HG03354 (cell line): Measurements from ENCODE around the gene ITLN2.
"Not testable (repeated sequence)": the region's sequence is repeated elsewhere in the genome, so short reads cannot be mapped to it uniquely, and the experiment has no call there.

Source experiments
- ATAC-seq: cut with Tn5 transposase; IDR thresholded peaks from one replicate; pipeline ENCODE4 v1.9.1; 2021; ENCODE audit warnings: mild to moderate bottlenecking; ENCODE audit not compliant: unreplicated experiment, poor library complexity, severe bottlenecking

The ITLN2 gene

DNA sequence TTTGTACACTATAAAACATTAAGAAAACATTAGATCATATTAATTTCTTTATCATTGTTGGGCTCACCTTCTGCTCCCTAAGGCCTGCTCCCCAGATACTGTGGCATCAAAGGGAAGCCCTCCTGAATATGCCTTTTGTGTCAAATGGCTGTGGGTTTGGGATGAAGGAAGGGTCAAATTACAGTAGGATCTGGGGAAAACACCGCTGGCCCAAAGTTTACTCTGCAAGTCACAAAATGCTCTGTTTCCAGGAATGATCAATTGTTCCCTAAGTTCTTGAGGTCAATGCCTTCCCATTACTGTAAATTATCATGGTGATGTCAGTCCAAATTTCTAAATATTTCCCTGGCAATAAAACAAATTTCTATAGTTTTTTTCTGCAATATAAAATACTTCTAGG lies 6.8 kb upstream of the ITLN2 start:
- no peak for ATAC-seq

DNA sequence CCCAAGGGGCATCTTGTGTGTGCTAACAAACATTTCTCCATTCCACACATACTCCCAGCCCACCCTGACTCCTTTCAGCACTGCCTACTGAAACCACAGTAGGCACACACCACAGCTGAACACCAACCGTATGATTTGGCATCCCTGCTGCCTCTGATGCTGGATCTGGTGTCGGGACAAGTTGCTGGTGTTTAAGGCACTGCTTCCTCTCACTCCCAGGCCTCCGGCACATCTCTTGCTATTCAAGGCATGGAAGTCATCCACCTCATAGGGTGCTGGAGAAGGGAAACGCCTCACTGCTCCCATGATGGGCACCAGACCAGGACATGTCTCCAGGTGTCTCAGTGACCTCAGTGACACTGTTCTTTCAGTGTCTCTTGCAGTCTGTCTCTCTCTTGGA lies 2.4 kb upstream of the ITLN2 start:
- ATAC-seq = no peak

DNA sequence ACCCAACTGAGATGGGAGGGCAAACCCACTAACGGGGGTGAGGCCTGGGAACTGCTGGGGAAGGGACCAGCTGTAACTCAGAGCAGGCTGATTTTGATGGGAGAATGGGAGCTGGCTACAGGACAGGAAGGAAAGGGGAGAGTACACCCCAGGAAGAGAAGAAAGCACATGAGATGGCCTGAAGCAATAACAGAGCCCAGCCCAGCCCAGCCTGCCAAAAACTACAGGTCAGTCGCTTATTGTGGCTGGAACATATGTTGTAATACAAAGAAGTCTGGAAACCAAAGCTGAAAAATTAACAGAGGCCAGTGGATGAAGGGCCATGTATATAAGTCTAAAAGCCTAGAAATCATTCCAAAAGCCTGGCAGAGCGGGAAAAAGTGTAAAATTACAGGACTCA lies 1.6 kb downstream of the ITLN2 start:
- ATAC-seq = no peak

DNA sequence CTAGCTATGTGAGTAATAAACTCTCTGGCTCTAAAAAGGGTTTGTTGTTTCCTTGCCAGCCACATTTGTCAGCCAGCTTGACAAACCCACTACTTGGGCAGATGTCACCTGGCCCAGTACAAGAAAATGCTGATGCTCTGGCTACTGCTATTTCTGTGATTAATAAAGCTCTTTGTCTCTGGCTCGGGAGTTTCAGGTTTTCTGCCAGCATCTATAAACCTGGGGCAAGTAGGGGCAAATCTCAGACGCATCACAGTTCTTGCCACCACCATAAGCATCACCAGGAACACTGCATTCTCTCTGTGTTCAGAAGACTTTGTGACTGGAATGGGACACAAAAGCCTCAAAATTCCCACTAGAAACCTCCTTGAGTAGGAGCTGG lies 2.5 kb downstream of the ITLN2 start:
- ATAC-seq = no peak

DNA sequence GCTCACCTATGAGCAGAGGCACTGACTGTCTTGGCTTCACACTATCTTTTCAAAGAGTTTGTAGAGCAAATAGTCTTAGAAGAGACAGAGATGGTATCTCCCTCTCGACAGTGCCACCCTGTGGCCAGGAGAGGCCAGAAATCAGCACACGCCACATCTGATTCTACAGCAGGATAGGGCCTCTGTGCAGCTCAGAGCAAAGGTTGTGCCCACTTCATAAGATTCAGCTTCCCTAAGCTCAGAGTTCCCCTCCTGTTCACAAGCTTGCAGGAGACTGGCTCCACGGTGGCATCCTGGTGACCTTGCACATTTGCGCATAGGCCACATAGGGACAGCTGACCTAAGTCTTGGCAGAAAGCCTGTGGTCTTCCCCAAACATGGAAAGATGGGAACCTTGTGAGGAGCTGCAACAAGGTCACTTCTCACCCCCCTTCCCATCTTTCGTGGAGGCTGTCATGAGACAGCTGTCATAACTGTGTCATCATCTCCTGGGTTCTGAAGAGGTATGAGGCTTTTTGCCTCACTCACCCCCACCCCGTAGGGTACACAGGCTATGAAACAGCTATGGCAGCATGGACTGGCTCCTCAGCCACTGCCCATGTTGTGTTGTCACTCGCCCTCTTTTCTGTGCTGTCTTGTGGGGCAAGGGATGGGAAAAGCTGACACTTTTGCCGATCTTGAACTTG lies 3.0 kb downstream of the ITLN2 start:
- peak; percentile 65 for ATAC-seq

DNA sequence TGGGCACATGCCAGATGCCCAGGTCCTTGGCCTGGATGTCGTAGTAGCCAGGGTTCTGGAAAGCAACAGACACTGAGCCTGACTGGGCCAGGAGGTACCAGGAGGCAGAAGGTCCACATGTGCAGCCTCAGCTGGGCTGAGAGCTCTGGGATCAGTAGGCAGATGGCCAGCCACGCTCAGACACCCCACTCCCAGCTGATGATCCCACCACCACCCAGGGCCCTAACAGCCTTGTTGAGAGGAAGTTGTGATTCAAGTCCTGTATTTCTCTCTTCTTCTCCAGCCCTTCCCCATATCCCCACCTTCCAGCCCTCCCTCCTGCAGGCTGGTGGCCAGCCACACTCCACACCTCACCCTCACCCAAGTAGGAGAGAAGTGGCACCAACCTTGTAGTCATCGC lies 4.0 kb downstream of the ITLN2 start:
- ATAC-seq = no peak

DNA sequence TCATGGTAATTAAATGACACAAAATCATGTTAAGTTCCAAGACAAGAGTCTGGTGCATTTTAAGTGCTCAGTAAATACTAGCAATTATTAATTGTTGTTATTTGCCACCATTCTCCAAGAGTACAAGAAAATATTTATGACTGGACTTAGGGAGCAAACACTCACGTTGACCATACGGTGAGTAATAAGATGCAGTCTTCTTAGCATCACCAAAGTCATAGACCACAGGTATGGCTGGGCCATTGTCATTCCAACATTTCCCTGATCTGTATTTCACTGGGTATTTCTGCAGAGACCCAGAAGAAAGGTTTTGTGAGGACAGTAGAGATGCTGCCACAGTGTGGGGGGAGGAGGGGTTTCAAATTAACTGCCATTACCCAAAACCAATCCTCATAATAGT lies 4.7 kb downstream of the ITLN2 start:
- no peak for ATAC-seq

DNA sequence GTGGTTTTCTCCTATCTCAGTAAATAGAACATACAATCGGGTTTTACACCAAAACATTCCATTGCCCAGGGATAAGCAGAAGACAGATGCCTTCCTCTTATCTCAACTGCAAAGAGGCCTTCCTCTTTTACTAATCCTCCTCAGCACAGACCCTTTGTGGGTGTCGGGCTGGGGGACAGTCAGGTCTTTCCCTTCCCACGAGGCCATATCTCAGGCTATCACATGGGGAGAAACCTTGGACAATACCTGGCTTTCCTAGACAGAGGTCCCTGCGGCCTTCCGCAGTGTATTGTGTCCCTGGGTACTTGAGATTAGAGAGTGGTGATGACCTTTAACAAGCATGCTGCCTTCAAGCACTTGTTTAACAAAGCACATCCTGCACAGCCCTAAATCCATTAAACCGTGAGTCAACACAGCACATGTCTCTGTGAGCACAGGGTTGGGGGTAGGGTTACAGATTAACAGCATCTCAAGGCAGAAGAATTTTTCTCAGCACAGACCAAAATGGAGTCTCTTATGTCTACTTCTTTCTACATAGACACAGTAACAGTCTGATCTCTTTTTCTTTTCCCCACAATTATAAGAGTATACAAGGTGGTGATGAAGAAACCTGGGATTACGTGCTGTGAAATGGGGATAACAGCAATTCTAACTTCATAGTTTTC lies 5.3 kb downstream of the ITLN2 start:
- ATAC-seq = not testable (repeated sequence)

DNA sequence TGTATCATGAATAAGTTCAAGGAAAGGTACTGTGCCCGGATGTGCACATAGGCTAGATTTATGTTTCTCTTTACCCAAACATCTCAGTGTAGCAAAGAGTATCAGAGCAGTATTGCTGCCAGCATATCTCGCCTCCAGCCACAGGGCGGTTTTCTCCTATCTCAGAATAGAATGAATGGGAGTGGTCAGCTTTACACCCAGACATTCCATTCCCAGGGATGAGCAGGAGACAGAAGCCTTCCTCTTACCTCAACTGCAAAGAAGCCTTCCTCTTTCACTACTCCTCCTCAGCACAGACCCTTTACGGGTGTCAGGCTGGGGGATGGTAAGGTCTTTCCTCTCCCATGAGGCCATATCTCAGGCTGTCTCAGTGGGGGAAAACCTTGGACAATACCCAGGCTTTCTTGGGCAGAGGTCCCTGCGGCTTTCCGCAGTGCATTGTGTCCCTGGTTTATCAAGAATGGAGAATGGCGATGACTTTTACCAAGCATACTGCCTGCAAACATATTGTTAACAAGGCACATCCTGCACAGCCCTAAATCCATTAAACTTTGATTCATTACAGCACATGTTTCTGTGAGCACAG lies 7.3 kb downstream of the ITLN2 start:
- not testable (repeated sequence) for ATAC-seq

DNA sequence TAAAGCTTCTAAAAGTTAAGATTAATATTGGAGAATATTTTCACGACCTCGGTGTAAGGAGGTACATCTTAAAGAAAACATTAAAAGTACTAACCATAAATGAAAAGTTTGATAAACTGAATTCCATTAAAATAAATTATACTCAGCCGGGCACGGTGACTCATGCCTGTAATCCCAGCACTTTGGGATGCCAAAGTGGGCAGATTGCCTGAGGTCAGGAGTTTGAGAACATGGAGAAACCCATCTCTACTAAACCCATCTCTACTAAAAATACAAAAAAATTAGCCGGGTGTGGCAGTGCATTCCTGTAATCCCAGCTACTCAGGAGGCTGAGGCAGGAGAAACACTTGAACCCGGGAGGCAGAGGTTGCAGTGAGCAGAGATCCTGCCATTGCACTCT lies 8.7 kb downstream of the ITLN2 start:
- not testable (repeated sequence) for ATAC-seq

DNA sequence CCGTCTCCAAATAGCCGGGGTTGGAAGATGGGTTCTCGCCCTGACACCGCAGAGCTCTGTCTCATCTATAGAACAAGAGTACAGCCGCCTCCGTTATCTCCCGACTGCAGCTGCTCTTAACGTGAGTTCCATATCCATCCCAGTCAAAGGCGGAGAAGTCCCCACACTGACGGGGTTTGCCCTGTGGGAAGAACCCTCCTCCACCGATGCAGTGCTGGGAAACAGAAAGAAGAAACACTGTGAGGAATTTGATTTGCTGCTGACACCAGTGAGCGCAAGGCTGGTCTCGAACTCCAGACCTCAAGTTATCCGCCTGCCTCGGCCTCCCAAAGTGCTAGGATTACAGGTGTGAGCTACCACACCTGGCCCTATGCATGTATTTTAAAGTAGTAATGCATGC lies 9.5 kb downstream of the ITLN2 start:
- no peak for ATAC-seq

DNA sequence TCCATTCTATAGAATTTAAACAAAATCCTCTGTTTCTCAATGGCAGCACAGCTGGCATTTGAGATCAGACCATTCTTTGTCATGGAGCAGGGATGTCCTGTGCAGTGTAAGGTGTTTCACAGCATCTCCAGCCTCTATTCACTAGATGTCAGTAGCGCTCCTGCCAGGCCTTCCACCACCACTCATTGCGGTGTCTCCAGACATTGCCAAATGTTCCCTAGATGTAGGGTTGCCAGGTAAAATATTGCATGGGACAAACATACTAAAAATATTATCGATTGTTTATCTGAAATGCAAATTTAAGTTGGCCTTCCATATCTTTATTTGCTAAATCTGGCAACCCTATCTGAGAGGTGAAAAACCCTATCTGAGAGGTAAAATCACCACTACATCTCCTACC lies 11.7 kb downstream of the ITLN2 start:
- no peak for ATAC-seq

DNA sequence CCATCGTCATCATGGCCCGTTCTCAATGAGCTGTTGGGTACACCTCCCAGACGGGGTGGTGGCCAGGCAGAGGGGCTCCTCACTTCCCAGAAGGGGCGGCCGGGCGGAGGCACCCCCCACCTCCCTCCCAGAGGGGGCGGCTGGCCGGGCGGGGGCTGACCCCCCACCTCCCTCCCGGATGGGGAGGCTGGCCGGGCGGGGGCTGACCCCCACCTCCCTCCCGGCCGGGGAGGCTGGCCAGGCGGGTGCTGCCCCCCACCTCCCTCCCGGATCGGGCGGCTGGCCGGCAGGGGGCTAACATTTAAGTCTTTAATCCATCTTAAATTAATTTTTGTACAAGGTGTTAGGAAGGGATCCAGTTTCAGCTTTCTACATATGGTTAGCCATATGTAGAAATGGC lies 17.9 kb downstream of the ITLN2 start:
- not testable (repeated sequence) for ATAC-seq

DNA sequence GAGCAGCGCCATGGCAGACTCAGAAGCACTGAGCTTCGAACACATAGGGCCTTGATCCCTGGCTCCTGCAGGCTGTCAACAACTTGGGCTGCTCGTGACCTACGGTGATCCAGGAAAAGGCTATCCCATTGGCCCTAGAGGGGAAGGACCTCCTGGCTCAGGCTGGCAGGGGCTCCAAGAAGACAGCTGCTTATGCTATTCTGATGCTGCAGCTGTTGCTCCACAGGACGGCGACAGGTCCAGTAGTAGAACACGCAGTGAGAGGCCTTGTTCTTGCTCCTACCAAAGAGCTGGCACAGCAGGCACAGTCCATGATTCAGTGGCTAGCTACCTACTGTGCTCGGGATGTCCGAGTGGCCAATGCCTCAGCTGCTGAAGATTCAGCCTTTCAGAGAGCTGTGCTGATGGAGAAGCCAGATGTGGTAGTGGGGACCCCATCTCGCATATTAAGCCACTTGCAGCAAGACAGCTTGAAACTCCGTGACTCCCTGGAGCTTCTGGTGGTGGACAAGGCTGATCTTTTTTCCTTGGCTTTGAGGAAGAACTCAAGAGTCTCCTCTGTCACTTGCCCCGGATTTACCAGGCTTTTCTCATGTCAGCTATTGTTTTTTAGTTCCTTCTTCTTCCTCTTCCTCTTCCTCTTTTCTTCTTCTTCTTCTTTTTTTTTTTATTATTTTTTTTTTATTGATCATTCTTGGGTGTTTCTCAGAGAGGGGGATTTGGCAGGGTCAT lies 18.9 kb downstream of the ITLN2 start:
- no peak for ATAC-seq

DNA sequence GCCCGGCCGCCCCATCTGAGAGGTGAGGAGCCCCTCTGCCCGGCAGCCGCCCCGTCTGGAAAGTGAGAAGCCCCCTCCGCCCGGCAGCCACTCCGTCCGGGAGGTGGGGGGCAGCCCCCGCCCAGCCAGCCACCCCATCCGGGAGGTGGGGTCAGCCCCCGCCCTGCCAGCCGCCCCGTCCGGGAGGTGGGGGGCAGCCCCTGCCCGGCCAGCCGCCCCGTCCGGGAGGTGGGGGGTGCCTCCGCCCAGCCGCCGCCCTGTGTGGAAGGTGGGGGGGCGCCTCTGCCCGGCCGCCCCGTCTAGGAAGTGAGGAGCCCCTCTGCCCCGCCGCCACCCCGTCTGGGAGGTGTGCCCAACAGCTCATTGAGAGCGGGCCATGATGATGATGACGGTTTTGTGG lies 21.3 kb downstream of the ITLN2 start:
- not testable (repeated sequence) for ATAC-seq

DNA sequence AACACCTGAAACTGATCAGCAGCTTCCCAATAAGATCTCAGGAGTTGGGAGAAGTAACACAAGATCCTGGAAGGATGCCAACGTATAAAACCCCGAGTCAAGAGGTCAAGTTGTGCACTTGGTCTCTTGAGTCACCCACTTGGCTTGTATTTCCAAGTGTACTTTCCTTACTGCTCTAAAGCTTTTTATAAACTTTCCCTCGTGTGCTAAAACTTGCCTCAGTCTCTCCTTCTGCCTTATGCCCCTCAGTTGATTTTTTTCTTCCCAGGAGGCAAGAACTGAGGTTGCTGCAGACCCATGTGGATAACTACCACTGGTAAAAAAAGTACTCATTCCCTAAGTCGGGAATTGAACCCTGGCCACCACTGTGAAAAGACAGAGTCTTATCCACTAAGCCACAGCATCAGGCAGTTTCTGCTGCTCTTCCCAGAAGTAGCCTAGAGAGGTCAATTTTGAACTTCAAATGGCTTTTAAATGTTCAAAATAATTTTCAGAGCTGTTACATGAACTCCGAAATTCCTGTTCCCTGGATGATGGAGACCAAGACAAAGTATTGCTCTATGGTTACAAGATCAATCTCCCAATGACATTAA lies 28.9 kb downstream of the ITLN2 start:
- no peak for ATAC-seq

DNA sequence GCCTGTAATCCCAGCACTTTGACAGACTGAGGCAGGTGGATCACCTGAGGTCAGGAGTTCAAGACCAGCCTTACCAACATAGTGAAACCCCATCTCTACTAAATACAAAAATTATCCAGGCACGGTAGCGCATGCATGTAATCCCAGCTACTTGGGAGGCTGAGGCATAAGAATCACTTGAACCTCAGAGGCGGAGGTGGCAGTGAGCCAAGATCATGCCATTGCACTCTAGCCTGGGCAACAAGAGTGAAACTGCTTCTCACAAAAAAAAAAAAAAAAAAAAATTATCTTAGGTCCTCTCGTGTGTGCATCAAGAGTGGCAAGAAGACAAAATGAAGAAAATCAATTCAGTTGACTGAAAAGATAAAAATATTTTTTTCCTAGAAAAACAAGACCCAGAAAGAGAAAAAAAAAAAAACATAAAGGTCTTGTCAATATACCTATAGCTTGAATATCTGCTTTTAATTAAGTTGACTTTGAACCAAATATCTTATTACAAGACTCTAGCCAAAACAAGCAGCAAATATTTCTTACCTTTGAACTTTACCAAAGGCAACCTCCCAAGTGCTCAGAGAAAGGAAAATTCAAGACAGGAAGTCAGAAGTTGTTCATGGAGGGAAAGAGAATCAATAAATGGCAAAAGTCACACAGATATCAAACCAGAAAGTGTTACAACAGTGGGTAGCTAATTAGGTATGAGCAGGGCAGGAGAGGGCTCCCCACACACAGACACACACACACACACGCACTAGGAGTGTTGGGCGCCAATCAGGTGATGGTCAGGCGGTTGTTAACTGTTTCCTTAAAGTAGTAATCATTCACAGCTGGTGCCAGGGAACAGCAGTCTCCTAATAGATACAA lies 29.6 kb downstream of the ITLN2 start:
- no peak for ATAC-seq

DNA sequence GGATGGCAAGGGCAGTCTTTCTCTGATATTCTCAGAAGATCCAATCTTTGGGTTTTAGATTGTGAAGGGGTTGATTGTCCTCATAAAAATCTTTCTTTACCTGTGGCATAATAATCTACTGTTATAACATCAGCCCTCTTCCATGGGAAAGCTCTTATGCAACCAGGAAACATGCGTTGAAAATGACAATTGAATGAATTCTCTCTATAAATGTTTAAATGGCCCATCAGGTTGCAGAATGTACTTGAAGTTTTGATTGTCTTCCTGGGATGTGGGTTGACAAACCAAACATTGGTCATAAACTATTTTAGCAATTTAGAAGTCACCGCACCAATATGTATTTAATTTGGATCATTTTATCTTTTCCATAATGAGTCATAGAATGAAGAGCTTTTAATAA lies 37.9 kb downstream of the ITLN2 start:
- ATAC-seq = no peak

DNA sequence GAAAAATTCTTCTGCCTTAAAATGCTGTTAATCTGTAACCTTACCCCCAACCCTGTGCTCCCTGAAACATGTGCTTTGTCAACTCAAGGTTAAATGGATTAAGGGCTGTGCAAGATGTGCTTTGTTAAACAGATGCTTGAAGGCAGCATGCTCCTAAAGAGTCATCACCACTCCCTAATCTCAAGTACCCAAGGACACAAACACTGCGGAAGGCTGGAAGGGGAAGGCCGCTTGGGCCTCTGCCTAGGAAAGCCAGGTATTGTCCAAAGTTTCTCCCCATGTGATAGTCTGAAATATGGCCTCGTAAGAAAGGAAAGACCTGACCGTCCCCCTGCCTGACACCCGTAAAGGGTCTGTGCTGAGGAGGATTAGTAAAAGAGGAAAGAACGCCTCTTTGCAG lies 41.4 kb downstream of the ITLN2 start:
- ATAC-seq = not testable (repeated sequence)
